Trophoblast cell (in vitro differentiated cells and primary cell): ENCODE data around the gene LEF1.

ENCODE experiments used
- DNase-seq, 2 donors: peaks; one replicate each; pipeline ENCODE4 v3.0.0-alpha.2; 2016
- H2AFZ ChIP-seq: 2 replicates; pipeline ENCODE4 v1.6.1; 2013; ENCODE audit warnings: low read length, moderate library complexity, mild to moderate bottlenecking; ENCODE audit not compliant: insufficient read depth, poor library complexity
- H2AK5ac ChIP-seq: 2 replicates; pipeline ENCODE4 v1.6.1; 2013; ENCODE audit warnings: mild to moderate bottlenecking, low read length
- H2BK120ac ChIP-seq: 2 replicates; pipeline ENCODE4 v1.6.1; 2013; ENCODE audit warnings: low read length, mild to moderate bottlenecking, moderate library complexity; ENCODE audit not compliant: insufficient read depth, poor library complexity
- H2BK12ac ChIP-seq: 2 replicates; pipeline ENCODE4 v1.6.1; 2013; ENCODE audit warnings: mild to moderate bottlenecking, low read length, moderate library complexity
- H2BK5ac ChIP-seq: 2 replicates; pipeline ENCODE4 v1.6.1; 2013; ENCODE audit warnings: low read length, low read depth, moderate library complexity, mild to moderate bottlenecking; ENCODE audit not compliant: poor library complexity
- H3K14ac ChIP-seq: 2 replicates; pipeline ENCODE4 v1.6.1; 2013; ENCODE audit warnings: mild to moderate bottlenecking, low read length
- H3K18ac ChIP-seq: 2 replicates; pipeline ENCODE4 v1.6.1; 2013; ENCODE audit warnings: mild to moderate bottlenecking, low read length
- H3K23ac ChIP-seq: 2 replicates; pipeline ENCODE4 v1.6.1; 2013; ENCODE audit warnings: low read length
- H3K27ac ChIP-seq: 2 replicates; pipeline ENCODE4 v1.5.1; 2013; ENCODE audit warnings: low read depth, mild to moderate bottlenecking, inconsistent platforms, low read length, moderate library complexity
- H3K27me3 ChIP-seq: 2 replicates; pipeline ENCODE4 v1.6.1; 2013; ENCODE audit warnings: inconsistent platforms, mild to moderate bottlenecking, low read length, moderate library complexity; ENCODE audit not compliant: insufficient read depth
- H3K36me3 ChIP-seq, 2 experiments: 1 replicate in 1 of 2; 2 replicates in 1 of 2; pipeline ENCODE4 v1.6.1; 2013; ENCODE audit warnings: low read length in 2 of 2, mild to moderate bottlenecking in 2 of 2, moderate library complexity in 1 of 2; ENCODE audit not compliant: insufficient read depth in 2 of 2, control insufficient read depth in 1 of 2
- H3K4ac ChIP-seq: 2 replicates; pipeline ENCODE4 v1.6.1; 2013; ENCODE audit warnings: low read depth, mild to moderate bottlenecking, low read length, moderate library complexity
- H3K4me1 ChIP-seq, 2 experiments: 1 replicate in 1 of 2; 2 replicates in 1 of 2; pipeline ENCODE4 v1.6.1; 2013; ENCODE audit warnings: low read length in 2 of 2, mild to moderate bottlenecking in 2 of 2, moderate library complexity in 1 of 2; ENCODE audit not compliant: insufficient read depth in 2 of 2, control insufficient read depth in 1 of 2
- H3K4me2 ChIP-seq: 2 replicates; pipeline ENCODE4 v1.6.1; 2013; ENCODE audit warnings: inconsistent platforms, mild to moderate bottlenecking, low read length, moderate library complexity
- H3K4me3 ChIP-seq: 2 replicates; pipeline ENCODE4 v1.5.1; 2013; ENCODE audit warnings: mild to moderate bottlenecking, low read depth, low read length, inconsistent platforms
- H3K79me1 ChIP-seq: one replicate; pipeline ENCODE4 v1.6.1; 2013; ENCODE audit warnings: low read length
- H3K79me2 ChIP-seq: 2 replicates; pipeline ENCODE4 v1.6.1; 2013; ENCODE audit warnings: low read length, mild to moderate bottlenecking; ENCODE audit not compliant: control insufficient read depth, insufficient read depth, poor library complexity
- H3K9ac ChIP-seq: 2 replicates; pipeline ENCODE4 v1.6.1; 2013; ENCODE audit warnings: mild to moderate bottlenecking, low read length
- H3K9me3 ChIP-seq: 2 replicates; pipeline ENCODE4 v1.6.1; 2013; ENCODE audit warnings: low read depth, mild to moderate bottlenecking, control low read depth, inconsistent platforms, low read length; ENCODE audit not compliant: insufficient read depth
- H4K12ac ChIP-seq: 2 replicates; pipeline ENCODE4 v1.6.1; 2013; ENCODE audit warnings: low read depth, mild to moderate bottlenecking, low read length, moderate library complexity
- H4K8ac ChIP-seq: 2 replicates; pipeline ENCODE4 v1.6.1; 2013; ENCODE audit warnings: low read depth, mild to moderate bottlenecking, low read length, moderate library complexity
- H4K91ac ChIP-seq: one replicate; pipeline ENCODE4 v1.6.1; 2013; ENCODE audit warnings: low read depth, mild to moderate bottlenecking, low read length, moderate library complexity
- WGBS: extraction: QIAGEN DNeasy Blood & Tissue Kit; methylation state at CpG from one replicate; pipeline ENCODE4 v1.1.7; 2013; ENCODE audit warnings: missing lambda C conversion rate; ENCODE audit not compliant: insufficient read length, insufficient coverage; ENCODE audit errors: extremely low coverage; 5-methylcytosine and 5-hydroxymethylcytosine counted together

The LEF1 gene

DNA sequence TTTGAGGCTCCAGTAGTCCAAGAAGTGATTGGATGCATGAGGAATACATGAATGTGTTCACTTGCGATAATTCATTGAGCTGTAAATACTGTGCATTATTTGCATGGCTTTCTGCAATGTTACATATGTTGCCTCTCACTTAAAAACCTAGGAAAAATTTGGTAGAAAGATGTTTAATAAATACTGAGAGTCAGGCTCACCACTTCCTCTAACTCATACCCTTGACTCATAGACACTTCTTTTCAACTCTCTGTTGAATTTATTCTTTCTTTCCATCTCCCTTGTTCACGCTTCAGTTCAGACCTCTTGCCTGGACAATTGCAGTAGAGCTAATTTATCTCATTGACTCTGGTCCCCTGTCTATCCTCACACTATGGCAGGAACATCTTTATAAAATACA is 35.8 kb upstream of the LEF1 start:
- Histone ChIP-seq H3K14ac (no peak overlapping the region), H3K4me3 (no peak overlapping the region), H3K27ac (no peak overlapping the region), H2BK12ac (no peak overlapping the region), H3K79me2 (no peaks in the 10 kb centered on the region), H3K9me3 (peaks cover 1% of the 10 kb centered on the region), H2AFZ (no peak overlapping the region), H3K23ac (no peak overlapping the region), H2BK120ac (no peak overlapping the region), H4K91ac (no peak overlapping the region), H3K4me2 (no peak overlapping the region), H3K4me1 (no peaks in the 10 kb centered on the region), H3K79me1 (no peaks in the 10 kb centered on the region), H3K27me3 (no peaks in the 10 kb centered on the region), H3K4ac (no peak overlapping the region), H4K12ac (no peak overlapping the region), H3K9ac (no peak overlapping the region), H3K18ac (no peak overlapping the region), H3K36me3 (no peaks in the 10 kb centered on the region), H2AK5ac (no peak overlapping the region), H4K8ac (no peak overlapping the region), H2BK5ac (no peak overlapping the region)
- no peak for DNase-seq
- no CpG with 5 or more reads among the region's 2 CpGs for WGBS

DNA sequence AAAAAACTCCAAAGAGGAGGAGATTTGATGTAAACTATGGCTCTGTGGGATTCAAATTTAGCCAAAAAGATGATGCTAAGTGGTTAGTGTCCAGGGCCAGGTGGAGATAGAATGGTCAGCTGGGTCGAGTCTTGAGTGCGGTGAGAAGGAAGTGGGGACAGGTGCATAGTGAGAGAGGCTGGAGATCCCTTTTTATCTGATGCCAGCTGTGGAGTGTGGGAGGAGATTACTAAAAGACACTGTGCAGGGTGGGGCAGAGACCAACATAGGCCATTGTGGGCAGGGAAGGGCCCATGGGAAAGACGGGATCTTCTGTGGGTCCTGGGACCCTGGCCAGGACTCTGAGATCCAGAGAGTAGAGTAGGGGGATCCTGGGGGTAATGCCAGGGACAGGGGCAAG is 34.6 kb upstream of the LEF1 start:
- H2BK12ac ChIP-seq, result no peak overlapping the region
- H2AK5ac ChIP-seq, result no peak overlapping the region
- H3K27ac ChIP-seq, result no peak overlapping the region
- H2BK120ac ChIP-seq, result no peak overlapping the region
- no peaks in the 10 kb centered on the region for H3K79me2 ChIP-seq
- H3K36me3 ChIP-seq, result no peaks in the 10 kb centered on the region
- H3K4me2 ChIP-seq, result no peak overlapping the region
- H3K9ac ChIP-seq, result no peak overlapping the region
- no peak overlapping the region for H3K4me3 ChIP-seq
- no peak overlapping the region for H4K91ac ChIP-seq
- H3K79me1 ChIP-seq, result peaks cover 2% of the 10 kb centered on the region
- peaks cover 3% of the 10 kb centered on the region in 2 experiments for H3K4me1 ChIP-seq
- H4K12ac ChIP-seq, result no peak overlapping the region
- H3K23ac ChIP-seq, result no peak overlapping the region
- no peak for DNase-seq
- no peak overlapping the region for H2AFZ ChIP-seq
- H3K4ac ChIP-seq, result no peak overlapping the region
- no peak overlapping the region for H3K14ac ChIP-seq
- peaks cover 1% of the 10 kb centered on the region for H3K9me3 ChIP-seq
- no peak overlapping the region for H2BK5ac ChIP-seq
- H3K27me3 ChIP-seq, result no peaks in the 10 kb centered on the region
- H3K18ac ChIP-seq, result no peak overlapping the region
- H4K8ac ChIP-seq, result no peak overlapping the region
- WGBS, result no CpG with 5 or more reads among the region's 3 CpGs

DNA sequence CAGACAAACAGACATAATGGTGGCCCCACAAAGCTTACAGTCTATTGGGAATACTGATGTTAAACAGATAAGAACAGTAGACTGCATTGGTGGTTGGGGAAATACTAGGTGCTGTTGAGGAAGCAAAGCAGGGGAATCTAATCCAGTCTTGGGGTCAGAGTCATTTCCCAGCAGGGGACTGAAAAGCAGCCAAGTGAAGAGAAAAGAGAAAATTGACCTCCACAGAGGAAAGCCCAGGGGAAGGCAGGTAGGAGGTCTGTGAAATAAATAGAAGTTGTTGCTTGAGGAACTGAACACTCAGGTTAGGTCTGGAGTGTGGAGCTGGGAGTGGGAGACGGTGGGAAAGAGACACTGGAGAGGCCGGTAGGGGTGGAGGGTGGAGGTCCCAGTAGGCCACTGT is 33.0 kb upstream of the LEF1 start:
- DNase-seq, result no peak

DNA sequence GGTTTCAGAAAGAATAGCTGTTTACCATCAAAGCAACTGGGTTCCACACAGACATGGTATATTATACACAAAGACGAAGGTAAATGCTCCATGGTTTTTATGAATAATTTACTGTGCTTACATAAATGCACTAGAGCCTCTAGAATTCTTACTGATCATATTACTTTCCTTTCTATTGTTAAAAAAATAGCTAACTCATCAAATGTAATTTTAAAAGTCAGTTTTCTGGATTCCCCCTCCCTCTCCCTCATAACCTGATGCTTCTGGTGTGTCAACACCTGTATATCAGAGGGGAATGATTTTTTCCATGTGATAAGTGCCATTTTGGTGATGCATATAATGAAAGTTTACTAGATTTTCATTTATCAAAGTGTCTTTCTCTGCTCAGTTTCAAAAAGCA is 31.1 kb upstream of the LEF1 start:
- no peak overlapping the region for H3K9ac ChIP-seq
- no peak overlapping the region for H4K91ac ChIP-seq
- H2AFZ ChIP-seq, result no peak overlapping the region
- H3K4me2 ChIP-seq, result no peak overlapping the region
- H3K36me3 ChIP-seq, result no peaks in the 10 kb centered on the region
- H3K79me2 ChIP-seq, result no peaks in the 10 kb centered on the region
- no peak overlapping the region for H4K8ac ChIP-seq
- H3K27ac ChIP-seq, result no peak overlapping the region
- H2BK5ac ChIP-seq, result no peak overlapping the region
- no peak overlapping the region for H3K14ac ChIP-seq
- DNase-seq, result no peak
- no peak overlapping the region for H2BK120ac ChIP-seq
- no peak overlapping the region for H3K4ac ChIP-seq
- no peak overlapping the region for H2AK5ac ChIP-seq
- H3K27me3 ChIP-seq, result no peaks in the 10 kb centered on the region
- peaks cover 3% of the 10 kb centered on the region in 2 experiments for H3K4me1 ChIP-seq
- WGBS, result no CpG with 5 or more reads among the region's 1 CpG
- H2BK12ac ChIP-seq, result no peak overlapping the region
- H3K23ac ChIP-seq, result no peak overlapping the region
- peaks cover 2% of the 10 kb centered on the region for H3K79me1 ChIP-seq
- H4K12ac ChIP-seq, result no peak overlapping the region
- H3K4me3 ChIP-seq, result no peak overlapping the region
- no peak overlapping the region for H3K18ac ChIP-seq
- H3K9me3 ChIP-seq, result peaks cover 1% of the 10 kb centered on the region

More for the DNA sequence above, 33.0 kb upstream of the LEF1 start:
- H2AK5ac ChIP-seq, result no peak overlapping the region
- H4K91ac ChIP-seq, result no peak overlapping the region
- H4K8ac ChIP-seq, result no peak overlapping the region
- no peak overlapping the region for H3K14ac ChIP-seq
- H2BK12ac ChIP-seq, result no peak overlapping the region
- H3K23ac ChIP-seq, result no peak overlapping the region
- no peaks in the 10 kb centered on the region for H3K79me2 ChIP-seq
- no peak overlapping the region for H2AFZ ChIP-seq
- no peaks in the 10 kb centered on the region for H3K27me3 ChIP-seq
- H4K12ac ChIP-seq, result no peak overlapping the region
- no peaks in the 10 kb centered on the region for H3K36me3 ChIP-seq
- H3K4me1 ChIP-seq, result peaks cover 3% of the 10 kb centered on the region in 2 experiments
- no peak overlapping the region for H3K4me3 ChIP-seq
- H3K27ac ChIP-seq, result no peak overlapping the region
- WGBS, result no CpG with 5 or more reads among the region's 2 CpGs
- peaks cover 2% of the 10 kb centered on the region for H3K79me1 ChIP-seq
- no peak overlapping the region for H3K9ac ChIP-seq
- no peak overlapping the region for H3K4me2 ChIP-seq
- no peak overlapping the region for H2BK5ac ChIP-seq
- H2BK120ac ChIP-seq, result no peak overlapping the region
- no peak overlapping the region for H3K18ac ChIP-seq
- H3K4ac ChIP-seq, result no peak overlapping the region
- peaks cover 1% of the 10 kb centered on the region for H3K9me3 ChIP-seq
